Measurements from ENCODE around the gene METTL27. TPM values are rescaled to one million over a fixed set of nuclear protein-coding genes. Genes with fewer than 3 reads are reported as not detected.

The METTL27 gene
- total RNA-seq, 1 experiment from 2014 or later, result 4.3 TPM

GRCh38 chr7:73802459-73802858 lies 39.9 kb downstream of the METTL27 start:
- TF ChIP-seq TP53 (CRISPR knock-in tag; IDR thresholded peaks at IDR 0.05), result no peak
- no peak for TF ChIP-seq FOXK1 (CRISPR knock-in tag; IDR thresholded peaks at IDR 0.05)
- no peak for TF ChIP-seq ZNF138 (CRISPR knock-in tag; conservative IDR thresholded peaks at IDR 0.05)
- TF ChIP-seq GTF2I (CRISPR knock-in tag; conservative IDR thresholded peaks at IDR 0.05), result no peak
- TF ChIP-seq, protein P1, sequence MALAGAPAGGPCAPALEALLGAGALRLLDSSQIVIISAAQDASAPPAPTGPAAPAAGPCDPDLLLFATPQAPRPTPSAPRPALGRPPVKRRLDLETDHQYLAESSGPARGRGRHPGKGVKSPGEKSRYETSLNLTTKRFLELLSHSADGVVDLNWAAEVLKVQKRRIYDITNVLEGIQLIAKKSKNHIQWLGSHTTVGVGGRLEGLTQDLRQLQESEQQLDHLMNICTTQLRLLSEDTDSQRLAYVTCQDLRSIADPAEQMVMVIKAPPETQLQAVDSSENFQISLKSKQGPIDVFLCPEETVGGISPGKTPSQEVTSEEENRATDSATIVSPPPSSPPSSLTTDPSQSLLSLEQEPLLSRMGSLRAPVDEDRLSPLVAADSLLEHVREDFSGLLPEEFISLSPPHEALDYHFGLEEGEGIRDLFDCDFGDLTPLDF (CRISPR knock-in tag; IDR thresholded peaks at IDR 0.05), result no peak
- TF ChIP-seq ESRRA (CRISPR knock-in tag; IDR thresholded peaks at IDR 0.05; ENCODE audit: borderline replicate concordance), result no peak
- TF ChIP-seq, protein P2, sequence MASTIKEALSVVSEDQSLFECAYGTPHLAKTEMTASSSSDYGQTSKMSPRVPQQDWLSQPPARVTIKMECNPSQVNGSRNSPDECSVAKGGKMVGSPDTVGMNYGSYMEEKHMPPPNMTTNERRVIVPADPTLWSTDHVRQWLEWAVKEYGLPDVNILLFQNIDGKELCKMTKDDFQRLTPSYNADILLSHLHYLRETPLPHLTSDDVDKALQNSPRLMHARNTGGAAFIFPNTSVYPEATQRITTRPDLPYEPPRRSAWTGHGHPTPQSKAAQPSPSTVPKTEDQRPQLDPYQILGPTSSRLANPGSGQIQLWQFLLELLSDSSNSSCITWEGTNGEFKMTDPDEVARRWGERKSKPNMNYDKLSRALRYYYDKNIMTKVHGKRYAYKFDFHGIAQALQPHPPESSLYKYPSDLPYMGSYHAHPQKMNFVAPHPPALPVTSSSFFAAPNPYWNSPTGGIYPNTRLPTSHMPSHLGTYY (CRISPR knock-in tag; IDR thresholded peaks at IDR 0.05), result no peak
- TF ChIP-seq FOXP1 (CRISPR knock-in tag; IDR thresholded peaks at IDR 0.05; ENCODE audit: borderline replicate concordance), result no peak
- TF ChIP-seq ZNF416 (CRISPR knock-in tag; IDR thresholded peaks at IDR 0.05), result no peak
- Mint-ChIP-seq H3K27ac (no peak overlapping the region), H3K27me3 (ENCODE audit: low read depth) (peaks cover 6% of the 10 kb centered on the region), H3K9me3 (no peaks in the 10 kb centered on the region), H3K4me3 (no peak overlapping the region), H3K4me1 (peaks cover 7% of the 10 kb centered on the region), H3K36me3 (peaks cover 5% of the 10 kb centered on the region; the same call in 1 of the 2 replicates)
- DNase-seq (ENCODE audit: low spot score) (no peak), ATAC-seq (no peak)
- ChIA-PET POLR2A (no interaction called here), CTCF (interaction anchor here (0.9 to 1.2 kb wide), 2 partner anchors 8 to 9 kb away, joined by 3 to 4 read pairs; no protein-coding TSS in a partner anchor)

- CTCF ChIA-PET, result interaction anchor here (0.9 kb wide), 1 partner anchor 9 kb away, joined by 3 read pairs; no protein-coding TSS in a partner anchor
- no peak overlapping the region for H3K27ac Mint-ChIP-seq
- no peak for ATAC-seq
- no peak for TF ChIP-seq EMX1 (CRISPR knock-in tag; IDR thresholded peaks at IDR 0.05)
- no peak for TF ChIP-seq E2F5 (CRISPR knock-in tag; IDR thresholded peaks at IDR 0.05)
- no peak for TF ChIP-seq AR (CRISPR knock-in tag; IDR thresholded peaks at IDR 0.05)
- TF ChIP-seq, protein P3, sequence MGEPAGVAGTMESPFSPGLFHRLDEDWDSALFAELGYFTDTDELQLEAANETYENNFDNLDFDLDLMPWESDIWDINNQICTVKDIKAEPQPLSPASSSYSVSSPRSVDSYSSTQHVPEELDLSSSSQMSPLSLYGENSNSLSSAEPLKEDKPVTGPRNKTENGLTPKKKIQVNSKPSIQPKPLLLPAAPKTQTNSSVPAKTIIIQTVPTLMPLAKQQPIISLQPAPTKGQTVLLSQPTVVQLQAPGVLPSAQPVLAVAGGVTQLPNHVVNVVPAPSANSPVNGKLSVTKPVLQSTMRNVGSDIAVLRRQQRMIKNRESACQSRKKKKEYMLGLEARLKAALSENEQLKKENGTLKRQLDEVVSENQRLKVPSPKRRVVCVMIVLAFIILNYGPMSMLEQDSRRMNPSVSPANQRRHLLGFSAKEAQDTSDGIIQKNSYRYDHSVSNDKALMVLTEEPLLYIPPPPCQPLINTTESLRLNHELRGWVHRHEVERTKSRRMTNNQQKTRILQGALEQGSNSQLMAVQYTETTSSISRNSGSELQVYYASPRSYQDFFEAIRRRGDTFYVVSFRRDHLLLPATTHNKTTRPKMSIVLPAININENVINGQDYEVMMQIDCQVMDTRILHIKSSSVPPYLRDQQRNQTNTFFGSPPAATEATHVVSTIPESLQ (CRISPR knock-in tag; IDR thresholded peaks at IDR 0.05), result no peak
- TF ChIP-seq NR3C1 (CRISPR knock-in tag; conservative IDR thresholded peaks at IDR 0.05; ENCODE audit: low read depth), result no peak
- TF ChIP-seq ZNF423 (CRISPR knock-in tag; IDR thresholded peaks at IDR 0.05), result no peak
- TF ChIP-seq MAX (CRISPR knock-in tag; IDR thresholded peaks at IDR 0.05), result no peak
- no peak for TF ChIP-seq HMGXB4 (CRISPR knock-in tag; IDR thresholded peaks at IDR 0.05)
- TF ChIP-seq HMGA2 (CRISPR knock-in tag; IDR thresholded peaks at IDR 0.05), result no peak
- TF ChIP-seq GRHL2 (CRISPR knock-in tag; IDR thresholded peaks at IDR 0.05; ENCODE audit: insufficient replicate concordance, severe bottlenecking), result no peak
- TF ChIP-seq, protein P4, sequence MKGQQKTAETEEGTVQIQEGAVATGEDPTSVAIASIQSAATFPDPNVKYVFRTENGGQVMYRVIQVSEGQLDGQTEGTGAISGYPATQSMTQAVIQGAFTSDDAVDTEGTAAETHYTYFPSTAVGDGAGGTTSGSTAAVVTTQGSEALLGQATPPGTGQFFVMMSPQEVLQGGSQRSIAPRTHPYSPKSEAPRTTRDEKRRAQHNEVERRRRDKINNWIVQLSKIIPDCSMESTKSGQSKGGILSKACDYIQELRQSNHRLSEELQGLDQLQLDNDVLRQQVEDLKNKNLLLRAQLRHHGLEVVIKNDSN (CRISPR knock-in tag; IDR thresholded peaks at IDR 0.05), result no peak
- TF ChIP-seq CREM (CRISPR knock-in tag; IDR thresholded peaks at IDR 0.05), result no peak
- TF ChIP-seq MYBL2 (CRISPR knock-in tag; IDR thresholded peaks at IDR 0.05), result no peak
- TF ChIP-seq NFATC4 (CRISPR knock-in tag; IDR thresholded peaks at IDR 0.05), result no peak
- no peak for TF ChIP-seq SOX15 (CRISPR knock-in tag; IDR thresholded peaks at IDR 0.05)
- TF ChIP-seq FOXJ3 (CRISPR knock-in tag; IDR thresholded peaks at IDR 0.05; ENCODE audit: borderline replicate concordance), result no peak
- TF ChIP-seq JAZF1 (CRISPR knock-in tag; IDR thresholded peaks at IDR 0.05), result no peak
These were observed 40.7 kb downstream of the METTL27 start for GRCh38 chr7:73801577-73801976.

More at GRCh38 chr7:73801577-73801976, 40.7 kb downstream of the METTL27 start:
- H3K4me1 Mint-ChIP-seq, result peaks cover 7% of the 10 kb centered on the region
- no peak for DNase-seq (ENCODE audit: low spot score)
- peaks cover 6% of the 10 kb centered on the region for H3K27me3 Mint-ChIP-seq (ENCODE audit: low read depth)
- H3K4me3 Mint-ChIP-seq, result no peak overlapping the region
- H3K9me3 Mint-ChIP-seq, result no peaks in the 10 kb centered on the region
- POLR2A ChIA-PET, result no interaction called here
- H3K36me3 Mint-ChIP-seq, result peaks cover 5% of the 10 kb centered on the region; the same call in 1 of the 2 replicates

Measured in WTC11 (cell line).